HL-60/S4 (cell line): ENCODE measurements around the gene PCDHAC2.

Source experiments
- in situ Hi-C: fragments of 300-500 bp; cut with MboI; formaldehyde crosslinking; loops from 2 replicates; pipeline ENCODE4 v1.14.3; 2022; ENCODE audit warnings: low sequenced_read_pairs

PCDHAC2 gene

GRCh38 chr5:140966293-140967225 lies at the start of gene PCDHAC2:
Gene PCDHAC2, plus strand, starts transcription at chr5:140966476. Its CDS starts 291 bp downstream, at chr5:140966767.
- in situ Hi-C loops = no loop called here

DNA sequence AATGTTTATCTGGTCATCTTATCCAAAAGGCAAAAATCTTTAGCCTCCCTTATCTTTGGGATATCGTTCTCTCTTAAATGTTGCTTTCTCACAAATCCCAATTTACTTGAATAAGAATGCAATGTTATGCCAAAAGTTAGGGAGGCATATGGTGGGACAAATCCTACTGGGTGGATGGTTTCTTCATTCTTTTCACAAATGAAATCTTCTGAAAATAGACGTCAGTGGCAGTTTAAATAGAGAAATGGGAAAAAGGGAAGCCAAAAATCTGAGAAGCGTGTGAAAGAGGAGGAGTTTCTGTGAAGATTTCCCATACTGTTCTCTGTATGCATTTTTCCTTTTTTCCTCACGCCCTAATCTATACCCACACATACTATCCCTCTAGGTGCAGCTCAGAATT lies 42.7 kb upstream of the PCDHAC2 start:
- in situ Hi-C loops = no loop called here

DNA sequence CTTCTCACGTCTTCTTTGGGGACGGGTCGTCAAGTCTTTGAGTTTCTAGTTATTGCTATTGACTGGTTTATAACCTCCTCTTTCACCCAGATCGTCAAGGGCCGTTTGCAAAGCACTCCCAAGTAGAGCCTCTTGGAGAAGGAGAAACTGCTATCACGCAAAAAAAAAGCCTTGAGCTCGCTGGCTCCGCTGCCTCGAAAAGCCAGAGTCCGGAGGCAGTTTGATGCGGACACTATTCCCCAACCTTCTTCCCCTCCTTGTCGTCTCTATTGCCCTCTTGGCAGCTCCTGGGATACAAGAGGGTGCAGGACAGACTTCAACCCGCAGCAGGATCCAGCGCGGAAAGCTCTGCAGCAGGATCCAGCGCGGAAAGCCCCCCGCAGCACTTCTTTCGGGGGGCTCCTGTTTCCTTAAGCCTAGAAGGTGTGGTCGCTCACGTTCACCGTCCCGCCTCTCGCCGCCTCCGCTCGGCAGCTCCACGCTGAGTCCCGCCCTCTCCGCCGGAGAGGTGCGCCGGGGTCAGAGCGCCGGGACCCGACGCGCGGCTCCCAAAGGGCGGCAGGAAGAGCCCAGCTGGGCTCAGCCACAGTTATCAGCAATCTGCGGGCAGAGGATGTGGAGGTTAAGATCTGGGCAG lies 40.4 kb upstream of the PCDHAC2 start, which contains the start of gene PCDHAC1:
Gene PCDHAC1, plus strand, starts transcription at position 494 of the 637 bp plus-strand sequence. CDS start 594 bp downstream, outside the sequence.
- in situ Hi-C loops = no loop called here

- in situ Hi-C loops = no loop called here
These were observed 39.6 kb upstream of the PCDHAC2 start for GRCh38 chr5:140926443-140927227.

DNA sequence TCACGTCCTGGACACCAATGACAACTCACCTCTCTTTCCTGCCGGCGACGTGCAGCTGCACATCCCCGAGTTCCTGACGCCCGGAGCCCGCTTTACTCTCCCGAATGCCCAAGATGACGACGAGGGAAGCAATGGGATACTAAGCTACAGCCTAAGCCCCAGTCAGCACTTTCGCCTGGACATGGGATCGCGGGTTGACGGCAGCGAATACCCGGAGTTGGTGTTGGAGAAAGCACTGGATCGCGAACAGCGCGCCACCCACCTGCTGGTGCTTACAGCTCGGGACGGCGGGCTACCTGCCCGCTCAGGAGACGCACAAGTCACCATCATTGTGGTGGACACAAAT lies 39.1 kb upstream of the PCDHAC2 start:
- in situ Hi-C loops = no loop called here

DNA sequence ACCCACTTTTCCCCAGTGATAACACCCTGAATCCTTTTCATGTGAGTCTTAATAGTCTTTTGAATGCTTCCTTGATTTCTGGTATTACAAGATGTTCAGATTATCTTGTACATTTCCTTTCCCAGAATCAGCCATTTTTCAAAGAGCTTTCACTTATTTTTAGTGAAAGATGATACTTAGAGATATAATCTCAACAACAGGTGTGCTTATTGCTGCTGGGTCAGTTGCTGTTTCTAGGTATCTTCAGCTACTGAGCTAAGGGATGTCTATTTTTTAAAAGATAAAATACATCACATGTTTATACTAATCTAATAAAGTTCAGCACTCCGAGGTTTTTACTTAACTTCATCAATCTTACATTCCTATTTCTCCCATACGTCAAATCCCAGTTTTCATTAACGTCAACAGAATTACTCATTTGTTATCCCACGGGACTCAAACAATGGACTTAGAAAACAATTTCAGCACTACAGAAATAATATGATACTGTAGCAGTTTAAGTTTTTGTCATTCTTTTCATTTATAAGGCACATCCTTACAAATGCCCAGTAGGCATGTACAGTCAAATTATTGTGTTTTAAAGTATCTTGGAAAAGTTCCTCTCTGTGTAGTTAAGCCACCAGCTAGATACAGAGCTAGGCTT lies 31.2 kb upstream of the PCDHAC2 start:
- in situ Hi-C loops = no loop called here

DNA sequence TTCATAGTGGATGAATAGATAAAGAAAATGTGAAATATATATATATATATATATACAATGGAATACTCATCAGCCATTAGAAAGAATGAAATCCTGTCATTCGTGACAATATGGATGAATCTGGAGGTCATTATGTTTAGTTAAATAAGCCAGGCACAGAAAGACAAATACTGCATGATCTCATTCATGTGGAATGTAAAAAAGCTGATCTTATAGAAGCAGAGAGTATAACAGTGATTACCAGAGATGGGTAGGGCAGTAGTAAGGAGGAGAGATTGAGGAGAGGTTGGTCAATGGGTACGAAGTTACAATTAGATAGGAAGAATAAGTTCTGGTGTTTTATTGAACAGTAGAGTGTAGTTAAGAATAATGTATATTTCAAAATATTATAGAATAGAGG lies 19.7 kb upstream of the PCDHAC2 start:
- in situ Hi-C loops = no loop called here

GRCh38 chr5:140951636-140952035 lies 14.6 kb upstream of the PCDHAC2 start:
- in situ Hi-C loops = no loop called here

DNA sequence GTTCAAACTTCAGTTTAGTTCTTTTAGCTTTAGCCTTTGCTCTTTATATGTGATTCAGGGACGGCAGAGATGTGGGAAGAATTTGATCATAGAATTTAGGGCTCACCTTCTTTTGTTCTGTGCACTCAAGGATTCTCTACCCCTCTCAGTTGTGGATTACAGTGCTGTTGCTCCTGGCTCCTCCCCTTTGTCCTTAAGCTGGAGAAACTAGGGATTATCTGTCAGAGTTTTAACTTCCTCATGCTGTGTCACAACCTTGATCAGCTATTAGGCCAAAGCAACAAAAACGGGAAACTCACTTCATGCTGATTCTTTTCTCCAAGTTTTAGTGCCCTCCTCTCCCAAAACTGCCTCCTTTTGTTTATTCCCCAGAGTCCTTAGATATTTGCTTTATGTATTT lies 13.0 kb upstream of the PCDHAC2 start:
- in situ Hi-C loops = no loop called here

DNA sequence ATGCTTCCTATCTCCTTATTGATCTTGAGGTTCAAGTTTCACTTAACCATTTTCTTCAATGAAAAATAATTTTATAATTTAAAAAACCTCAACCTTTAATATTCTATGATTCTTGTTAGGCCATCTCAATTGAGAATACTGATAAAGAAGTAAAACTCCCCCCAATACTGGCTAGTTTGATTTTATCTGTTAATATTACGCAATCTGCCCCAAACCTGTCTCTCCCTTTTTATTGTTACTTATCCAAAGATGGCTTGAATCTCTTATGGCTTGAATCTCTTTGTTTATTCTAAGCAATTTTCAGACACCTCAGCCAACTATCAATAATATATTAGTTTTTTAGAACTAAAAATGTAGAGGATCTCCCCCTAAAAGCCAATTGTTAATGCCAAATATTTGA lies 4.1 kb upstream of the PCDHAC2 start:
- in situ Hi-C loops = no loop called here

GRCh38 chr5:140964356-140964755 lies 1.9 kb upstream of the PCDHAC2 start:
- in situ Hi-C loops = no loop called here

GRCh38 chr5:140965905-140966292 lies 377 bp upstream of the PCDHAC2 start:
- in situ Hi-C loops = no loop called here

GRCh38 chr5:140967226-140967893 lies 1.1 kb downstream of the PCDHAC2 start:
- in situ Hi-C loops = no loop called here

GRCh38 chr5:140969880-140970279 lies 3.6 kb downstream of the PCDHAC2 start:
- in situ Hi-C loops = no loop called here

DNA sequence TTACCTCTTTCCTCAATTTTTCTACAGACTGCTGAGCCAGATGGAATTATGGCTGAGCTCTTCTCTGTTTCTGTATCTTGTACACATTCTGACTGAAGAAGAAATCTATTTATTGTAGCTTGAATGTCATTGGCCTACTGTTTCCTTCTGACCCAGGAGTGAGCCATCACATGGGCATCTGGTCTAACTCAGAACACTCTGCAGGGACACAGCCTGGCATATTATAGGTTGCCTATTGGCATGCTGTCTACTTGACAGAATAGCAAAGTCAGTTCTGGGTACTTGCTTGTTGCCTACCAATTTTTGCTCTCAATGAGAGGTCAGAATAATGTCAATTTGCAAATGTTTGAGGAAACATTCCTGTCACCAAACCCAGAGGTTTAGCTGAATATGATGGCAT lies 7.3 kb downstream of the PCDHAC2 start:
- in situ Hi-C loops = no loop called here

DNA sequence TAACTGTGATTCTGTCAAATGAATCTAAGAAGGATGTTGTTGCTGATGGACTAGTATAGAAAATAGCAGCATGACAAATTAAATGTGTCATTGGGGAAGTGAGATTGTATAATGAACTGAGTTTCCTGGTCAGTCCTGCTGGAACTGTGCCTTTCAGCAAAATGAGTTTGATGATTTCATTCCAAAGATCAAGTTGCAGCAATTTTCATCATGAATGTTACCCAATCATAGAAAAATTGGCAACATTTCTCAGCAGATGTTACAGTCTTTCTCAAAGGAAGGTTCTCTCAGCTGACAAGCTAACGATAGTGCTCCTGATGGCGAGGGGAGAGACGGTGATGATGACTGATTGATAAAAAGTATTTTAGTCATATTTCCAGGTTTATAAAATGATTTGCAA lies 10.7 kb downstream of the PCDHAC2 start:
- in situ Hi-C loops = no loop called here

DNA sequence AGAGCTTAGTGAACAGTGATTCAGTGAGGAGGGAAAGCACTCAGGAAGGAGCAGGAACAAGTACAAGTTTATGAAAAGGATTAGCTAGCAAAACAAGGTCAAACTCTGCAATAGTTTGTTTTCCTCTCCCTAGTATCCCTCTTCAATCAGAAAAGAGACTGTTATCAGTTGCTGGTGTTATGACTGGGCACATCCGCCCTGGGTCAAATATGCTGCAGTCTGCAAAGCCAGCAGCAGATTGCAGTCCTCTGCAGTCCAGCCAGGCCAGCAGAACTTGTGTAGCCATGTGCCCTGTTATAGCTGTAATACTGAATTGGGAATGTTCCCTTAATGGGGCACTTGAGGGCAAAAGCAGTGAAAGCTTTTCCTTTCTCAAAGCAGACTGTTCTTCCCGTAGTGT lies 12.0 kb downstream of the PCDHAC2 start:
- in situ Hi-C loops = no loop called here

- in situ Hi-C loops = no loop called here
These were observed 12.7 kb downstream of the PCDHAC2 start for GRCh38 chr5:140978983-140979382.

GRCh38 chr5:140982083-140982716 lies 15.9 kb downstream of the PCDHAC2 start:
- in situ Hi-C loops = no loop called here

GRCh38 chr5:140986117-140986521 lies 19.8 kb downstream of the PCDHAC2 start:
- in situ Hi-C loops = no loop called here
